ENCODE data around the gene SMOC2.

DNA sequence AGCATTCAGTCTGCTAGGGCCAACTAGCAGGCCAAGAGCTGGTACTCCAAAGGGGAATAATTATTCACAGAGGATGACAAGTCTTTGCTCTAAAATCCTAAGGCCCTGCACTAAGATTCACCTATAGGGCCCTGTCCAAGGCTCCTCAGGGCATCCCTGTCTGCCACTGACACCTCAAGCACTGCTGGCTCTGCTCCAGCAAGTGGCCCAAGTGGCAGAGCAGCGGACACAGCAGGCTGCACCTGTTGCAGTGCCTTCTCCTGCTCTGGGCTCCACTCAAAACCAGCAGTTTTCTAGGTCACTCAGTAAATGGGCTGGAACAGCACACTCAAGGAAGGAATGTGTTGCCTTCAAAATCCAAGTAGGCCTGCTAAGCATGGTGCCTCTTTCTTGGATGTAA lies 36.4 kb upstream of the SMOC2 start:
- TF ChIP-seq, protein P1, sequence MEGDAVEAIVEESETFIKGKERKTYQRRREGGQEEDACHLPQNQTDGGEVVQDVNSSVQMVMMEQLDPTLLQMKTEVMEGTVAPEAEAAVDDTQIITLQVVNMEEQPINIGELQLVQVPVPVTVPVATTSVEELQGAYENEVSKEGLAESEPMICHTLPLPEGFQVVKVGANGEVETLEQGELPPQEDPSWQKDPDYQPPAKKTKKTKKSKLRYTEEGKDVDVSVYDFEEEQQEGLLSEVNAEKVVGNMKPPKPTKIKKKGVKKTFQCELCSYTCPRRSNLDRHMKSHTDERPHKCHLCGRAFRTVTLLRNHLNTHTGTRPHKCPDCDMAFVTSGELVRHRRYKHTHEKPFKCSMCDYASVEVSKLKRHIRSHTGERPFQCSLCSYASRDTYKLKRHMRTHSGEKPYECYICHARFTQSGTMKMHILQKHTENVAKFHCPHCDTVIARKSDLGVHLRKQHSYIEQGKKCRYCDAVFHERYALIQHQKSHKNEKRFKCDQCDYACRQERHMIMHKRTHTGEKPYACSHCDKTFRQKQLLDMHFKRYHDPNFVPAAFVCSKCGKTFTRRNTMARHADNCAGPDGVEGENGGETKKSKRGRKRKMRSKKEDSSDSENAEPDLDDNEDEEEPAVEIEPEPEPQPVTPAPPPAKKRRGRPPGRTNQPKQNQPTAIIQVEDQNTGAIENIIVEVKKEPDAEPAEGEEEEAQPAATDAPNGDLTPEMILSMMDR (IDR thresholded peaks at IDR 0.05): no peak
- no peak for TF ChIP-seq POLR2A (IDR thresholded peaks at IDR 0.05)

All from prostate gland (tissue), 2 donors.